HG02763 (cell line): ENCODE data around the gene TMEM154.

Source experiments
- ATAC-seq: cut with Tn5 transposase; IDR thresholded peaks from one replicate; pipeline ENCODE4 v1.9.1; 2021; ENCODE audit warnings: mild to moderate bottlenecking, moderate library complexity; ENCODE audit not compliant: unreplicated experiment

Gene TMEM154

DNA sequence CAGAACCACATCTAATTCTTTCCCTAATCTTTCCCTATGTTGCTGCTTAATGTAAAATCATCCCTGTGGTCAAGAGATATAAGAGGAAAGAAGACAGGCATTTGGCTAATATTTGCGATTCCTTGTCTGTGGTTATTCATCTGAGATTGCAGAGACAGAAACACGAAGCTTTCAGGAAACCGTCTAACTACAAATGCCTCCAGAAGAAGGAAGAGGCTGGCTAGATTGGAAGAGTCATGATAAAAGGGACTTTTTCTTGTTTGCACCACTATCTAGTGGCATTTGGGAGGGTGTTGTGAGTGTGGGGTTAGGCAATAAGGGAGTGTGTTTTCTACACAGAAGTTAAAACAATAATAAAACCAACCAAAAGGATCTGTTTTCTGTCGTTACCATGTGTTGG, 43.9 kb downstream of the TMEM154 start:
- no peak for ATAC-seq

DNA sequence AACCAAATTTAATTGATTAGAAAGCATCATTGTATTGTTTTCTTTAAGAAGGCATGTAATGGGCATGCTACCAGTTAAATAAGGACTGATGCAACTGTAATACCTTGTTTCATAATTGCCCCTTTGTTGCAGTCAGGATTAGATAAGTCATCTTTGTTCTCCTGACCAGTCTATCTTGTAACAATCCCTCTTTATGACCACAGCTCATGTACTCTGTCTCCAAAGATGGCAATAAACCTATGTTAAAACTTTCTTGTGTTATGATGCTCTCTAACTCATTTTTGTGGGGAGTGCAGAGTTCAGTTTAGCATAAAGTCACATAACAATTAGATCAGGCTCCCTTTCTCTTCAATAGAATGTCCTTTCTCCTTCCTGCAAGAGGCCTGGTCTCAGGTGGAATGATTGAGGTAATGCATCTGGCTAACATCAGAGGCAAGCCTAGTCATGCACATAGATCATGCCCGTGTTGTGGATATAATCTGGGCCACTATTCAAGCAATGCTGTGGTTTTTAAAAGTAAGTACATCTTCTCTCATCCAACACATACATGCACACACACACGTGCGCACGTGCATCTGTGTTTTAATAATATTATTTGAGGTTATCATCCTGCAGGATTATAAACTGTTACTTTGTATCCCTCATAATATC, 45.6 kb downstream of the TMEM154 start:
- ATAC-seq = no peak

GRCh38 chr4:152633118-152633517, 46.7 kb downstream of the TMEM154 start:
- ATAC-seq = no peak

GRCh38 chr4:152630324-152630723, 49.5 kb downstream of the TMEM154 start:
- ATAC-seq = no peak

DNA sequence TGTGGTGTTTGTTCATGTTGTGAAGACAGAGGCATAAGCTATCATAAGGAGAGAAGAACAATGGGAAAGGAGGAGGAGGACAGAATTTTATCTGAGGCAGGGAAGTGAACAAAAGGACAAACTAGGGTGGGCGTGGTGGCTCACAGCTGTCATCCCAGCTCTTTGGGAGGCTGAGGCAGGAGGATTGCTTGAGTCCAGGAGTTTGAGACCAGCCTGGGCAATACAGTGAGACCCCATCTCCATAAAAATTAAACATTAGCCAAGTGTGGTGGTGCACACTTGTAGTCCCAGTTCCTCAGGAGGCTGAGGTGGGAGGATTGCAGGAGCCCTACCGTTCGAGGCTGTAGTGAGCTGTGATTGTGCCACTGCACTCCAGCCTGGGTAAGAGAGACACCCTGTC, 49.9 kb downstream of the TMEM154 start:
- ATAC-seq = no peak

DNA sequence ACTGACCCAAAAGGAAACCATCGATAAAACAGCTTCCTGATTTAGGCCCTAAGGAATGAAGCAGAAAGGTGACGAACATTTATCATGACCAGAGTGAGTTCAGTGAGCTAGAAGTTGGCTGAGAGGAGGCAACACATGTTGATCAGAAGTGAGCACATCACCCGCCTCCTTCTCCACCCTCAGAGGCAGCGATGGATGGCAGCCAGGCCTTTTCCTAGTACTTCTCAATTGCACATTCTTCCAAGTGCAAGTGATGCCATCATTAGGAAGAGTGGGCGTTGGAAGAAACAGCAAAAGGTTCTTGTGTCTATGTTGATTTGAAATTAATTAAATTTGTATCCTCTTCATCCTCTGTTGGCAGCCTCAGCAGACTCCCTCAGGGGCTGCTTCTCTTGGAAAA, 51.7 kb downstream of the TMEM154 start:
- no peak for ATAC-seq

DNA sequence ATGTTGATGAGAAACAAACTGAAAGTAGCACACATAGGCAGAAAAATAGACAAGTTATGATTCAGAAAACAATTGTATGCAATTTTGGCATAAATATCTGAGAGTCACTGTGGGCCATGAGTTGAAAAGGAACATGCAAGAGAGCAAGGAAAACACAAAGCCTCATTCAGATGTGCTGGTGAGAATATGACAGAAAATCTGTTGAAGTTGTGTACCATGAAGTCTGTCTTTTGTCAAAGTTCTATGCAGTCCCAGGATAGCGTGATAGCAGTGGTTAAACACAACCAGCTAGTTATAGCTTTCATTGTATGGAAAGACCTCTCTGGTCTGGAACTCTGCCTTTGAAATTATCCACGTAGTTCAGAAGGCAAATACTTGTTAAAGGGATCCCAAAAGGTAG, 53.0 kb downstream of the TMEM154 start:
- no peak for ATAC-seq

- ATAC-seq = no peak
Observed at GRCh38 chr4:152620915-152621314, 58.9 kb downstream of the TMEM154 start.

DNA sequence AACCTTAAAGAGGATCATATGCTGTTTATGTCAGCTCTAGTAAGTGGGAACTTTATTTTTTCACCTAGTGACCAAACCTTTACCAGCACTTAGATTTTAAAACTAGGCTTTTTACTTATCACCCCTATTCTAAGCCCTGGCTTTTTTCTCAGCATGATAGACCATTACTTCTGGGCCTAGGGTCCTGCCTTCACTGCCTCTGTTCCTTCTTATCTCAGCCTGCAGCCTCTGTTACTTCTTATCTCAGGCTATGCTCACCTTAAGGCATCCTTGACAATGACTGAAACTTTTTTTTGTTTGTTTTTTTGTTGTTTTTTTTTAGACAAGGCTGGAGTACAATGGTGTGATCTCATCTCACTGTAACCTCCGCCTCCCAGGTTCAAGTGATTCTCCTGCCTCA, 59.6 kb downstream of the TMEM154 start:
- no peak for ATAC-seq

- no peak for ATAC-seq
Observed at GRCh38 chr4:152619556-152619955, 60.2 kb downstream of the TMEM154 start.

GRCh38 chr4:152618971-152619370, 60.8 kb downstream of the TMEM154 start:
- no peak for ATAC-seq

GRCh38 chr4:152616804-152617203, 63.0 kb downstream of the TMEM154 start:
- ATAC-seq = no peak

- ATAC-seq = no peak
Observed at GRCh38 chr4:152613841-152614721, 65.7 kb downstream of the TMEM154 start.

DNA sequence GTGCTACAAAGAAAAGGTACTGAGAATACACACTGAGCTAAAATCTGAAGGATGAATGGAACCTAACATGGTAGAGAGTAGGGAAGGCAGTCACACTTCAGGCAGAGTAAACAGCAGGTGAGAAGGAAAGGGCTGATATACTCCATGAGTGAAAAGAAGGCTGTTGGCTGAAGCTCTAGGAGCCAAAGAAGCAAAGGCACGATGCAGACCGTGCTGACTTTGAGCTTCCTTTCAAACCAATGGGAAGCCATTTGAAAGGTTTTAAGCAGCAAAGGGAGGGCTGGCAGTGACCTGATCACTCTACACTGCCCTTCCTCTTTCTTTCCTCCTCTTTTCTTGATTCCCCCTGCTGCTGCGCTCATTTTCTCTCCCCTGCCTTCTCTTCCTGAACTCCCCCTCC, 66.4 kb downstream of the TMEM154 start:
- no peak for ATAC-seq

- ATAC-seq = no peak
Observed at GRCh38 chr4:152610131-152610530, 69.7 kb downstream of the TMEM154 start.

- no peak for ATAC-seq
Observed at GRCh38 chr4:152609481-152609880, 70.3 kb downstream of the TMEM154 start.

- ATAC-seq = no peak
Observed at GRCh38 chr4:152607178-152607577, 72.6 kb downstream of the TMEM154 start.

DNA sequence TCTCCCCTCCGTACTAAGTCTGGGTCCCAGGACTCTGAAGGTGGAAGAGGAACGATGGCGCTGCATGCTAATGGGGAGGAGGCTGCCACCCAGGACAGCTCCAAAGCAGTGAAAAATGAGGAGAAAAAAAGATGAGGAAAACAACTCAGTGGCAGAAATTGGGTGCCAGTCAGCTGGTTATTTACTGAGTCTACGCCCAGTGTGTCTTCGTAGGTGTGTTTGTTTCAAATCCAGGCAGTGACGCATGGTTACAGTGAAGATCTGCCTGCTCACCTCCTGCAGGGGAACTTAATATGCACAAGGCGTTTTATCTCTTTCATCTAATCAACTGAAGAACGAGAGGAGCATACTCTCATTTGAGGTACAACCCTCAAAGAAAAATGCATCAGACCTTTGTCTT, 73.0 kb downstream of the TMEM154 start:
- no peak for ATAC-seq

DNA sequence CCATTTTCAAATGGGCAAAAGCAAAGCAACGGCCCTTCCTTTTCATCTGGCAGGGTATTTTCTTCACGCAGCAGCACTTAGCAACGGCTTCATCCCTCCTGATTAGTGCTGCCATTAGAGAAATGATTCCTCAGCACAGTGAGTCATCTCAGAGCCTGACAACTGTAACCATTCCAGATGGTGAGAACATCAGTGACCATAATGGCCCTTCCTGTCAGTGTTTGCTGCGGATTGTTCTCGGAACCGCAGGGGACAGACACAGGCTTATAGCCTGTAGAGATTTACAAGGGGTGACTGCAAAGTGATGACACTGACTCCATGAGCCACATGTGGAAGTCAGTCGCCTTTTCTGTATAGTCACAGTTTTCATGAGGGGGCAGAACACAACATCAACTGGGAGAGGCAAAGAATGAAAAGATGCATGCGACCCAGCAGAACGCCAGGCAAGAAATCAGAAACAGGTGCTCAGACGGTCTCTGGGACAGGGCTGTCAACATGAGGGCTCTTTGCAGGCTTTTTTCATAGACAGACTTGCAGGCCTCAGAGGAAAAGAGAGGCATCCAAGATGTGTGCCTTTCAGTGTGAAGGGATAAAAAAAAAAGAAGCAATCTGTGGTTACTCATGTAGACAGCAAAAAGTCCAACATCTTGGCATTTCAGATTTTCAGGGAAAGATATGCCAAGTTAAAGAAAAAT, 74.0 kb downstream of the TMEM154 start:
- no peak for ATAC-seq

DNA sequence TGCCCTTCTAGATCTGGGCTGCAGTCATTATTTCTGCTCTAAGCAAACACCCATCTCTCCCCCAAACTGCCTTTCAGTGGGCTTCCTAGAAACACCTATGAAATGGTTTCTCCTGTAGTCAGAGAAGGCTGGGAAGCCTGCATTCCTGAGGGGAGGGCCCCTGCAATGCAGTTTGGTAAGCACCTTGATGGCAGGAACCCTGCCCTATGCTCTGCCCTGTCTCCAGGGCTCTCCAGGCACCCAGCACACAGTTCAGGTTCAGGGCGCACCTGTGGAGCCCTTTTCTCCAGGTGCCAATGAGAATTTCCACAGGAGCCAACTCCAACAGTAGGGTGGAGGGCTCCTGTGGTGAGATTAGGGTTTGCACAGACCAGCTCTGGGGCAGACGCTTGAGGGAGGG, 74.8 kb downstream of the TMEM154 start:
- no peak for ATAC-seq

DNA sequence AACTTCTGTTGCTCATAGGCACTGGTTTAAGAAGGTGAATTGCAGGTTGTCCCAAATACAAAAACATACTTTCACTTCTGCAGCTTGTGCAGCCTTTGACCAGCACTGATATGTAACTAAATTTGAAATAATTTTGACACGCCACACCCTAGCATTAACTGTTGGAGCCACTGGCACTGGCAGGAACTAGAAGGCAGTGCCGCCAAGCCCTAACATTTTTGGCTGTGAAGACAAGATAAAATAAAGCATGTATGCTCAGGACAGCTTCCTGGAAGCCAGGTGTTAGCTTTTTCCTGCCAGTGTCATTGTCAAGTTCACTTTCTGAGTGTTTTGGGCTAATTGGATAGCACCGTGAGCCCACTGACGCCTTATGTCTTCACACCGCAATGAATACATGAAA, 78.6 kb downstream of the TMEM154 start:
- ATAC-seq = no peak

DNA sequence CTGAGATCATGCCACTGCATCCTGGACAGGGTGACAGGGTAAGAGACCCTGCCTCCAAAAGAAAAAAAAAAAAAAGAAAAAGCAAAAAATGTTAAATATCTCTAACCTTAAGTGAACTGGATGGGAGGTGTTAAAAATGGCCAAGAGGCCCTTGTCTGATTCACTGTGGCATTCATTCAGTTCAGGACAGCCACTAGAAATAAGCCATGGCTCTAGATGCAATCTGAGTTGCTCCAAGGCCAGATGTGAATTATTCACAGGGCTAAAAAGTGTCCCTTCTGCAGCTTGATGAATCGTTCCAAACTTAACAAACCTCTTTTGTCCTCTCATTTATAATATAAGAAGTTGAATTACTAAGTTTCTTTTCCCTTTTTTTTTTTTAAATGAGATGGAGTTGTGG, 80.2 kb downstream of the TMEM154 start:
- ATAC-seq = no peak
